PC-3 (cell line): ENCODE data around the gene MAD1L1. TPM values are rescaled to one million over a fixed set of nuclear protein-coding genes. Genes with fewer than 3 reads are reported as not detected.

Experiments used
- ATAC-seq: fragments of 200-7000 bp; cut with Tn5 transposase; 2 replicates; pipeline ENCODE4 v1.9.1; 2020; ENCODE audit warnings: mild to moderate bottlenecking, moderate library complexity
- BruUV-seq: library from RNA; stranded (reverse); fragments of 400-500 nt; replicated peaks from 2 replicates; lab custom pipeline; 2021; lab: Mats Ljungman, UMichigan
- CTCF ChIA-PET: fragments of 300-600 bp; sonication (Branson Sonifier 250); formaldehyde crosslinking; loops from one replicate; lab custom pipeline; 2022; ENCODE audit warnings: antibody characterized with exemption; lab: Charles Lee
- POLR2A ChIA-PET: fragments of 300-600 bp; sonication (Branson Sonifier 250); formaldehyde crosslinking; loops from one replicate; lab custom pipeline; 2022; ENCODE audit warnings: antibody characterized with exemption; ENCODE audit not compliant: unreplicated experiment; lab: Charles Lee
- DNase-seq: peaks from one replicate; pipeline ENCODE4 v3.0.0-alpha.2; 2015
- H2AFZ ChIP-seq: fragments of 300-600 bp; sonication (generic); 2 replicates; pipeline ENCODE4 v1.6.0; 2016; ENCODE audit warnings: antibody characterized with exemption, low read length
- H3F3A ChIP-seq: fragments of 300-600 bp; sonication (generic); one replicate; pipeline ENCODE4 v1.6.0; 2017; ENCODE audit warnings: antibody characterized with exemption, low read length, control low read depth, mild to moderate bottlenecking; ENCODE audit not compliant: unreplicated experiment
- H3K27ac ChIP-seq: fragments of 300-600 bp; sonication (generic); 2 replicates; pipeline ENCODE4 v1.5.1; 2016; ENCODE audit warnings: mild to moderate bottlenecking, low read length
- H3K27me3 ChIP-seq: fragments of 300-600 bp; sonication (generic); 2 replicates; pipeline ENCODE4 v1.6.1; 2016; ENCODE audit warnings: low read length, mixed read lengths
- H3K36me3 ChIP-seq: fragments of 300-600 bp; sonication (generic); 2 replicates; pipeline ENCODE4 v1.6.1; 2016; ENCODE audit warnings: low read depth, mixed run types, low read length, mixed read lengths
- H3K4me1 ChIP-seq: fragments of 300-600 bp; sonication (generic); 2 replicates; pipeline ENCODE4 v1.5.1; 2016; ENCODE audit warnings: low read length; ENCODE audit not compliant: insufficient read depth
- H3K4me2 ChIP-seq: fragments of 300-600 bp; sonication (generic); 2 replicates; pipeline ENCODE4 v1.6.0; 2016; ENCODE audit warnings: low read length
- H3K4me3 ChIP-seq: fragments of 300-600 bp; sonication (generic); 2 replicates; pipeline ENCODE4 v1.5.1; 2016; ENCODE audit warnings: mild to moderate bottlenecking, low read length, mixed read lengths
- H3K79me2 ChIP-seq: fragments of 300-600 bp; sonication (generic); 2 replicates; pipeline ENCODE4 v1.6.1; 2017; ENCODE audit warnings: low read length, mixed read lengths
- H3K9ac ChIP-seq: fragments of 300-600 bp; sonication (generic); 2 replicates; pipeline ENCODE4 v1.6.0; 2016; ENCODE audit warnings: mild to moderate bottlenecking, low read length
- H3K9me2 ChIP-seq: fragments of 300-600 bp; sonication (generic); replicated peaks from 2 replicates; pipeline ENCODE4 v1.6.1; 2016; ENCODE audit warnings: mixed run types, low read length, mixed read lengths
- H3K9me3 ChIP-seq: fragments of 300-600 bp; sonication (generic); 2 replicates; pipeline ENCODE4 v1.6.1; 2016; ENCODE audit warnings: low read length, mixed read lengths
- H4K20me1 ChIP-seq: fragments of 300-600 bp; sonication (generic); 2 replicates; pipeline ENCODE4 v1.6.1; 2016; ENCODE audit warnings: low read length, mixed read lengths
- EZH2 ChIP-seq: fragments of 300-600 bp; sonication (generic); IDR thresholded peaks from one replicate; pipeline ENCODE4 v1.6.1; 2017; ENCODE audit warnings: antibody characterized with exemption, mild to moderate bottlenecking, low read length; ENCODE audit not compliant: unreplicated experiment
- EZH2phosphoT487 ChIP-seq: fragments of 300-600 bp; sonication (generic); IDR thresholded peaks from 2 replicates; pipeline ENCODE4 v1.6.1; 2018; ENCODE audit warnings: mild to moderate bottlenecking, antibody characterized with exemption, low read length, borderline replicate concordance
- intact Hi-C: fragments of 100-400 bp; cut with micrococcal nuclease; formaldehyde crosslinking; loops from 2 replicates; pipeline ENCODE4 v1.9.0; 2023
- total RNA-seq: library from RNA; depleted of rRNA; stranded (reverse); fragments of >200 nt; gene quantifications from 2 replicates; pipeline ENCODE4 v1.2.3, GENCODE V29; 2014
- TF ChIP-seq, protein P1 (sequence below): fragments of 300-600 bp; sonication (generic); conservative IDR thresholded peaks from 2 replicates; pipeline ENCODE4 v1.5.1; 2017; ENCODE audit warnings: antibody characterized with exemption, low read depth, mild to moderate bottlenecking, low read length

MAD1L1 gene
- total RNA-seq, 1 experiment from 2014 or later, result 88.4 TPM

DNA sequence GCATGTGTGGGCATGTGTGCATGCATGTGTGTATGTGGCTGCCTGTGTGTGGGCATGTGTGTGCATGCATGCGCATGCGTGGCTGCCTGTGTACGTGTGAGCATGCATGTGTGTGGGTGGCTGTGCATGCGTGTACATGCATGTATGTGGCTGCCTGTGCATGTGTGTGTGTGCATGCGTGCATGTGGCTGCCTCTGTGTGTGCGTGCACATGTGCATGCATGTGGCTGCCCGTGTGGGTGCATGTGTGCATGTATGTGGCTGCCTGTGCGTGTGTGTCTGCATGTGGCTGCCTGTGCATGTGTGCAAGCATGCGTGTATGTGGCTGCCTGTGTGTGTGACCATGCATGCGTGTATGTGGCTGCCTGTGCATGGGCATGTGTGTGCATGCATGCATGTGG is 345.5 kb downstream of the MAD1L1 start:
- no peak for DNase-seq
- H3K79me2 ChIP-seq, result no peaks in the 10 kb centered on the region
- intact Hi-C loops, result no loop called here
- no peak overlapping the region for H3K9ac ChIP-seq
- H3K36me3 ChIP-seq, result peaks cover 13% of the 10 kb centered on the region
- no peak for TF ChIP-seq EZH2phosphoT487
- TF ChIP-seq, protein P1, sequence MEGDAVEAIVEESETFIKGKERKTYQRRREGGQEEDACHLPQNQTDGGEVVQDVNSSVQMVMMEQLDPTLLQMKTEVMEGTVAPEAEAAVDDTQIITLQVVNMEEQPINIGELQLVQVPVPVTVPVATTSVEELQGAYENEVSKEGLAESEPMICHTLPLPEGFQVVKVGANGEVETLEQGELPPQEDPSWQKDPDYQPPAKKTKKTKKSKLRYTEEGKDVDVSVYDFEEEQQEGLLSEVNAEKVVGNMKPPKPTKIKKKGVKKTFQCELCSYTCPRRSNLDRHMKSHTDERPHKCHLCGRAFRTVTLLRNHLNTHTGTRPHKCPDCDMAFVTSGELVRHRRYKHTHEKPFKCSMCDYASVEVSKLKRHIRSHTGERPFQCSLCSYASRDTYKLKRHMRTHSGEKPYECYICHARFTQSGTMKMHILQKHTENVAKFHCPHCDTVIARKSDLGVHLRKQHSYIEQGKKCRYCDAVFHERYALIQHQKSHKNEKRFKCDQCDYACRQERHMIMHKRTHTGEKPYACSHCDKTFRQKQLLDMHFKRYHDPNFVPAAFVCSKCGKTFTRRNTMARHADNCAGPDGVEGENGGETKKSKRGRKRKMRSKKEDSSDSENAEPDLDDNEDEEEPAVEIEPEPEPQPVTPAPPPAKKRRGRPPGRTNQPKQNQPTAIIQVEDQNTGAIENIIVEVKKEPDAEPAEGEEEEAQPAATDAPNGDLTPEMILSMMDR, result no peak
- TF ChIP-seq EZH2, result no peak
- no peak overlapping the region for H3K27ac ChIP-seq
- H2AFZ ChIP-seq, result no peak overlapping the region
- no peak for ATAC-seq
- H3K4me1 ChIP-seq, result peaks cover 17% of the 10 kb centered on the region
- H3F3A ChIP-seq, result no peaks in the 10 kb centered on the region
- no peaks in the 10 kb centered on the region for H4K20me1 ChIP-seq
- ChIA-PET POLR2A (no interaction called here), CTCF (no interaction called here)
- H3K9me3 ChIP-seq, result no peaks in the 10 kb centered on the region
- no peaks in the 10 kb centered on the region for H3K27me3 ChIP-seq
- H3K9me2 ChIP-seq, result no peaks in the 10 kb centered on the region
- no peak overlapping the region for H3K4me3 ChIP-seq
- BruUV-seq, result no TSS peak
- H3K4me2 ChIP-seq, result no peak overlapping the region

DNA sequence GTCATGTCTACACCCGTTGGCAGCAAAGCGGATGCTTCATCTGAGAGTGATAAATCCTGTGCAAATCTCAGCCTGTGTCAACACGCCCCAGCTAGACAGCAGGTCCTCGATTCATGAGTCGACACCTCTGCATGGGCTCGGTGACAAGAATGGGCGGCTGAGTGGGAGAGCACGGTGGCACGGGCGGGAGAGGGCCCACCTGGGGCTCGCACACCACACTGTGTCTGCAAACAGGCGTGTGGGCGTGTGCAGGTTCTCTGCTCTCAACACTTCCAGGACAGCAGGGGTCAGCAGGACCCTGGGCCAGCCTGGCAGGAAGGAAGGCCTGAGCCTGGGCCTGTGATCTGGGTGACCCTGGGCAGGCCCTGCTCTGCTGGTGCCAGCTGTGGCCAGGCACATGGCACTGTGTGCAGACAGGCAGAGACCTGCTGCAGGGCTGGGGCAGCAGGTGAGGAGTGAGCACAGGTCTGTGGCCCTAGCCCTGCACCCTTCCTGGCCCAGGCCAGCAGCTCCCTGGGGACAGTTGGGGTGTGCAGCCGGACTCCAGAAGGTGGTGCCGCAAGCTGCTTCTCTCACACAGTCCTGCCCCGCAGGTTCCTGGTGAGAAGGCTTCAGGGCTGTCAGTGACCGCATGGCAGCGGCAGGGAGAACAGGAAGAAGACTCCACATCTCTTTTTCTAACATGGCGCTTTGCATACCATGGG is 346.2 kb downstream of the MAD1L1 start:
- BruUV-seq, result no TSS peak
- Histone ChIP-seq H3K9me3 (no peaks in the 10 kb centered on the region), H3K4me2 (no peak overlapping the region), H3K36me3 (peaks cover 13% of the 10 kb centered on the region), H3F3A (no peaks in the 10 kb centered on the region), H3K9me2 (no peaks in the 10 kb centered on the region), H3K79me2 (no peaks in the 10 kb centered on the region), H3K4me3 (no peak overlapping the region), H3K9ac (no peak overlapping the region), H3K27me3 (no peaks in the 10 kb centered on the region), H2AFZ (no peak overlapping the region), H3K27ac (no peak overlapping the region), H3K4me1 (peaks cover 19% of the 10 kb centered on the region), H4K20me1 (no peaks in the 10 kb centered on the region)
- POLR2A ChIA-PET, result no interaction called here
- DNase-seq (no peak), ATAC-seq (no peak)
- intact Hi-C loops, result no loop called here
- CTCF ChIA-PET, result no interaction called here
- TF ChIP-seq EZH2, result no peak
- no peak for TF ChIP-seq EZH2phosphoT487
- TF ChIP-seq, protein P1, result no peak

DNA sequence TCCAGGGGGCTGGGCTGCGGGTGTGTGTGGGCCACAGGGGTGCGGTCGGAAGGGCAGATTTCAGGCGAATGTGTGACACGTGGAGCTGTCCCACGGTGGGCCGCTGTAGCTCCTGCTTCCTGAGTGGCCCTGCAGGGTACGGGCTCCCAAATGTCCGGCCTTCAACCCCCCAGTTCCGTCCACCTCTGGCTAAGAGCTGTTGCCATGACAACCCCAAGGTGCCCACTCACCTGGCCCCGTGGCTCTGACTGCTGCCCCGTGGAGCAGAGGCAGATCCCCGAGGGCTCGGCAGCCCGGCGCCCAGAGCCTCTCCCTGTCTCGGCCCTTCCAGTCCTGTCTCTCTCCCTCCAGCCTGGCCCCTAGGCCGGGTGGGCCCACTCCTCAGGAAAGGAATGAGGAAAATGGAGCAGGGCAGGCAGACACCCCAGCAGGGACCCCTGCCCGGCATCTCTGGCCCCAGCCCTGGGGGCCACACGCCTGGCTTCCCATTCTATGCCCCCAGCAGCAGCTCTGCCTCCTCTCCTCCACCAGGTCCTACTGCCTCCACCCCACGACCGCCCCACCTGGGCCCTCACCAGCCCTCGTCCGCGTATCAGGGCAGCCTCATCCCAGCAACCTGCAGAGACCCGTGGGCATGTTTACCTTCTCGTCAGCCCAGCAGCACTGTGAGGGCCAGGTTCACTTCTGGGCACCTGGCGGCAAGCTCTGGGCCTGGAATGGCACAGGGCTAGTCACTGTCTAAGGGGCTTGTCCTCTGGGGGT is 347.1 kb downstream of the MAD1L1 start:
- Histone ChIP-seq H3K79me2 (no peaks in the 10 kb centered on the region), H3K9me3 (no peaks in the 10 kb centered on the region), H4K20me1 (no peaks in the 10 kb centered on the region), H3K9me2 (no peaks in the 10 kb centered on the region), H3K4me1 (peaks cover 19% of the 10 kb centered on the region), H3K36me3 (peaks cover 13% of the 10 kb centered on the region), H2AFZ (no peak overlapping the region), H3F3A (no peaks in the 10 kb centered on the region), H3K9ac (no peak overlapping the region), H3K4me2 (no peak overlapping the region), H3K4me3 (no peak overlapping the region), H3K27me3 (no peaks in the 10 kb centered on the region), H3K27ac (no peak overlapping the region)
- intact Hi-C loops, result no loop called here
- TF ChIP-seq EZH2 (no peak), EZH2phosphoT487 (no peak)
- TF ChIP-seq, protein P1, result no peak
- CTCF ChIA-PET, result no interaction called here
- BruUV-seq, result no TSS peak
- no peak for DNase-seq
- no peak for ATAC-seq
- POLR2A ChIA-PET, result no interaction called here
